Hepatocyte (in vitro differentiated cells): ENCODE data around the gene ABHD5.

Experiments
- EZH2 ChIP-seq: fragments of 200-600 bp; sonication (generic); IDR thresholded peaks from 2 replicates; pipeline ENCODE4 v1.6.1; 2016; ENCODE audit warnings: antibody characterized with exemption, mild to moderate bottlenecking, borderline replicate concordance
- EZH2phosphoT487 ChIP-seq: fragments of 200-600 bp; sonication (generic); IDR thresholded peaks from one replicate; pipeline ENCODE4 v1.6.1; 2018; ENCODE audit warnings: antibody characterized with exemption, mild to moderate bottlenecking, low read depth, moderate library complexity; ENCODE audit not compliant: unreplicated experiment, severe bottlenecking

DNA sequence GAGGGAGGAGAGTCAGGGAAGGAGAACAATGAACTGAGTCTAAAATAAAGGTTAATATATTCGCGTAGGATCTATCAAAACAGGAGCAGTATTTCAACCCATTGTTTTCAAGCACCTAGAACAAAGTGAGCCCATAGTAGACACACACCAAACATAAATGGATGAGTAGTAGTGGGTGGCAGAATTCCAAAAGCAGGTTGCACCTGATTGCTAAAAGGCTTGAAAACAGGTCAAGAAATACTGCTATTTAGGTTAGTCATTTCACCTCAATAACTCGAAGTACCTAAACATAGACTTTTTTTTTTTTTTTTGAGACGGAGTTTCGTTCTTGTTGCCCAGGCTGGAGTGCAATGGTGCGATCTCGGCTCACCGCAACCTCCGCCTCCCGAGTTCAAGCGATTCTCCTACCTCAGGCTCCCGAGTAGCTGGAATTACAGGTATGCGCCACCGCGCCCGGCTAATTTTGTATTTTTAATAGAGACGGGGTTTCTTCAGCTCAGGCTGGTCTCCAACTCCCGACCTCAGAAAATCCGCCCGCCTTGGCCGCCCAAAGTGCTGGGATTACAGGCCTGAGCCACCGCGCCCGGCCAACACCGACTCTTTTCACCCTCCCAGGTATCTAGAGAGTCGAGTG lies 855 bp upstream of the ABHD5 start:
- TF ChIP-seq EZH2phosphoT487 (no peak), EZH2 (no peak)
